Hepatocyte (in vitro differentiated cells): ENCODE data around the gene RNF149.

ENCODE experiments used
- EZH2 ChIP-seq: fragments of 200-600 bp; sonication (generic); IDR thresholded peaks from 2 replicates; pipeline ENCODE4 v1.6.1; 2016; ENCODE audit warnings: antibody characterized with exemption, mild to moderate bottlenecking, borderline replicate concordance
- TF ChIP-seq, protein P1 (sequence below): fragments of 200-600 bp; sonication (generic); IDR thresholded peaks from 2 replicates; pipeline ENCODE4 v1.5.1; 2016; ENCODE audit warnings: antibody characterized with exemption, mild to moderate bottlenecking; ENCODE audit not compliant: poor library complexity

DNA sequence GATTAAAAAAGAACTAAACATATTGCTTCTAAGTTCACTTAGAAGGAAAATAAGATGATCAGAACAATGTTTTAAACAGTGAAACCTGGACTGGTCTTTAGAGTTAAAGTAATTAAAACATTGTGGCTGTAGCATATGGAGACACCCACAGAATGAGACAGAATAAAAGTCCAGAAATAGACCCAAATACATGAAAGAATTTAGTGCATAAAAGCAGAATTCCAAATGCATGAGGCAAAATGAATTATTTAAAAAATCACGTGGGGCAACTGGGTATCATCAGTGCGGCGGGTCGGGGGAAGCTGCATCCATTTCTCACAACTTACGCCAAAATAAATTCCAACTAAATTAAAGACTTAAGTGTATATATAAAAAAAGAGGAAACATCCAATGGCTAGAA, 12.1 kb downstream of the RNF149 start:
- TF ChIP-seq, protein P1, sequence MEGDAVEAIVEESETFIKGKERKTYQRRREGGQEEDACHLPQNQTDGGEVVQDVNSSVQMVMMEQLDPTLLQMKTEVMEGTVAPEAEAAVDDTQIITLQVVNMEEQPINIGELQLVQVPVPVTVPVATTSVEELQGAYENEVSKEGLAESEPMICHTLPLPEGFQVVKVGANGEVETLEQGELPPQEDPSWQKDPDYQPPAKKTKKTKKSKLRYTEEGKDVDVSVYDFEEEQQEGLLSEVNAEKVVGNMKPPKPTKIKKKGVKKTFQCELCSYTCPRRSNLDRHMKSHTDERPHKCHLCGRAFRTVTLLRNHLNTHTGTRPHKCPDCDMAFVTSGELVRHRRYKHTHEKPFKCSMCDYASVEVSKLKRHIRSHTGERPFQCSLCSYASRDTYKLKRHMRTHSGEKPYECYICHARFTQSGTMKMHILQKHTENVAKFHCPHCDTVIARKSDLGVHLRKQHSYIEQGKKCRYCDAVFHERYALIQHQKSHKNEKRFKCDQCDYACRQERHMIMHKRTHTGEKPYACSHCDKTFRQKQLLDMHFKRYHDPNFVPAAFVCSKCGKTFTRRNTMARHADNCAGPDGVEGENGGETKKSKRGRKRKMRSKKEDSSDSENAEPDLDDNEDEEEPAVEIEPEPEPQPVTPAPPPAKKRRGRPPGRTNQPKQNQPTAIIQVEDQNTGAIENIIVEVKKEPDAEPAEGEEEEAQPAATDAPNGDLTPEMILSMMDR = no peak
- no peak for TF ChIP-seq EZH2
